Measurements from ENCODE around the gene ALX4.

The ALX4 gene

DNA sequence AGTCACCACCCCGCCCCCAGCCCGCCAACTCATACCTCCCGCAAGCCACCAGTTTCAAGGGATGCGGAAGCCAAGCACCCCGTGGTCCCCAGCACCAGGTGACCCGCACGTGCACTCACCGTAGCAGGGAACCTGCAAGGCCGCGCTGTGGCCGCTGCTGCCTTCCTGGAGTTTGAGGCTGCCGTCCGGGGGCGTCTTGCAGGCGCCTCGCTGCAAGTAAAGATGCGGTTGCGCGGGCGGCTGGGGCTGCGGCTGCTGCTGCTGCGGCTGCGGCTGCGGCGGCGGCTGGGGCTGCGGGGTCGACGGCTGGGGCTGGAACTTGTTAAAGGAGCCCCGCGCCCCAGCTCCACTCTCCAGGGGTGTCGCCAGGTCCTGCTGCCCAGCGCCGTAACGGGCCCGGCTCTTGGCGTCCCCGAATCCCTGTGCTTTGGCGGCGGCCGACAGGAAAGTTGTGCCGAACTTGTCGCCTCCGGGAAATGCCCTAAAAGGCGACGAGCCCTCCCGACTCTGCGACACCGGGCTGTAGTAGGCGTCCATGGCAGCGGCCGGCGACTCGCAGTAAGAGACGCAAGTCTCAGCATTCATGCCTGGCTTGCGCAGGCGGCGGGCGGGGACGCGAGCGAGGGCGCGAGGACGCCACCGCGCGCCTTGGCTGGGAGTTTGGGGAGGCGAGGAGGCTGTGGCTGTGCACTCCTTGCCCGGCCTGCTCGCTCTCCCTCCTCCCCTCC is at the start of gene ALX4:
ALX4 (minus strand) TSS at position 662 of the 728 bp plus-strand sequence; CDS start at position 585, 77 bp downstream.
- peaks cover 17% of the 10 kb centered on the region; the same call in 1 of the 2 replicates for H3K9me3 ChIP-seq (ENCODE audit: insufficient read depth, low read depth, low read length)
- H3K4me1 ChIP-seq (ENCODE audit: insufficient read depth, low read length) = peaks cover 5% of the 10 kb centered on the region; the same call in 1 of the 2 replicates
- no peaks in the 10 kb centered on the region for H3K36me3 ChIP-seq (ENCODE audit: insufficient read depth, low read depth, low read length)
- peak within 1 kb of the TSS; percentile 50; the same call in 1 of the 2 replicates for H3K4me3 ChIP-seq (ENCODE audit: low read length)
- no peak within 1 kb of the TSS for H3K9ac ChIP-seq (ENCODE audit: low read depth, low read length)
- H3K27me3 ChIP-seq (ENCODE audit: insufficient read depth, low read length) = peaks cover 100% of the 10 kb centered on the region
- H3K27ac ChIP-seq (ENCODE audit: low read length) = no peak within 1 kb of the TSS

DNA sequence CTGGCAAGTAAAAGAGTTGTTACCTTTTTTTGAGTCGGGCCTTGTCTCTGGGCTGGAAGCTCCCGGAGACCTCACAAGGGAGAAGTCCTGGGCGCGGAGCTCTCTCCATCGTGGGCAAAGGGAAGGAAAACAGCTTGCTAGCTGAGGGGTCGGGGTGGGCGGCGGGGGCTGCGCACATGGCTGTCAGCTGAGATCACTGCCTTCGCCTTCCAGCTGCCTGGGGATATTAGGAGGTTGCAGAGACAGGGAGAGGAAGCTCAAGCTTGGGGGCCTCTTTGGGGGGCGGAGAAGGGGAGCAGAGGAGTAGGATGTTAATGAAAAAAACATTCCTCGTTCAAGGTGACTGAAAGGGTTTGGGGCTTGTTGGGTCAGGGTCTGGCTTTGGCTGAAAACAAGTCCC is 49.2 kb upstream of the ALX4 start:
- Histone ChIP-seq H3K9me3 (ENCODE audit: insufficient read depth, low read depth, low read length) (no peaks in the 10 kb centered on the region), H3K4me1 (ENCODE audit: insufficient read depth, low read length) (no peaks in the 10 kb centered on the region), H3K9ac (ENCODE audit: low read depth, low read length) (no peak overlapping the region), H3K27ac (ENCODE audit: low read length) (no peak overlapping the region), H3K4me3 (ENCODE audit: low read length) (no peak overlapping the region), H3K27me3 (ENCODE audit: insufficient read depth, low read length) (no peaks in the 10 kb centered on the region), H3K36me3 (ENCODE audit: insufficient read depth, low read depth, low read length) (no peaks in the 10 kb centered on the region)

DNA sequence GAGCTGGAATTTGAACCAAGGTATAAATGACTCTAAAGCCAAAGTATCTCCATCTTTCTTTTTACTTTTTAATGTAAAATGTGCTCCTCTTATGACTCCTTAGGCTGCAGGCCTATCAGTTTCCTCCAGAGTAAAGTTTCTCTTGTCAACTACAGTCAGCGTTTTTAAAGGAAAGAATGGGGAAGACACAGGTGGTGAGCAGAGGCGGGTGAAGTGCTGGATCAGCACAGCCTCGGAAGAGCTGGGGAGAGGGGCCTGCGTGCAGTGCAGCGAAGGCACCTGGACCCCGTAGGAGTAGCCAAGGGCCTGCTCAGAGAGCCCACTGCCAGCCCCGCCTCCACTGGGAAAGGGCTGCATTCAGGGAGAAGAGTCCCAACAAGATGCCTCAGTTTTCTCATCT is 48.8 kb upstream of the ALX4 start:
- Histone ChIP-seq H3K27me3 (ENCODE audit: insufficient read depth, low read length) (no peaks in the 10 kb centered on the region), H3K9me3 (ENCODE audit: insufficient read depth, low read depth, low read length) (no peaks in the 10 kb centered on the region), H3K9ac (ENCODE audit: low read depth, low read length) (no peak overlapping the region)

DNA sequence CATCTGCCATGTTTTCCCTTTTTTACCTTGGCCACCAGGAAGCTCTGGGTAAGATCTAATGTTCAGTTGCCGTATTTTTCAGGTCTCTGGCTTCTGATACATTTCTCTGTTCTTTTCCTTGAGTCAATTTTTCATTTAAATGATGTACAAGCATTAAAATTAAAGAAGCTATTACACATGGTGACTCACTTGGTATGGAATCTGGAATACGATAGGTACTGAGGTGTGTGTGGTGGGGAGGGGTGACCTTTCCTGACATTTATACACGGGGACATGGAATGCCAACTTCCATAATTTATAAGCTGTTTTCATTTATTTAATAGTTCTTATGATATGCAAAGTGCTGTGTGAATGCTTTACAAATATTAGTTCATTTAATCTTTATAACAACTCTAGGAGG is 47.8 kb upstream of the ALX4 start:
- Histone ChIP-seq H3K27me3 (ENCODE audit: insufficient read depth, low read length) (no peaks in the 10 kb centered on the region), H3K9ac (ENCODE audit: low read depth, low read length) (no peak overlapping the region), H3K4me3 (ENCODE audit: low read length) (no peak overlapping the region), H3K9me3 (ENCODE audit: insufficient read depth, low read depth, low read length) (no peaks in the 10 kb centered on the region), H3K27ac (ENCODE audit: low read length) (no peak overlapping the region), H3K36me3 (ENCODE audit: insufficient read depth, low read depth, low read length) (no peaks in the 10 kb centered on the region), H3K4me1 (ENCODE audit: insufficient read depth, low read length) (no peaks in the 10 kb centered on the region)

More for the DNA sequence above, 48.8 kb upstream of the ALX4 start:
- H3K4me1 ChIP-seq (ENCODE audit: insufficient read depth, low read length) = no peaks in the 10 kb centered on the region
- H3K27ac ChIP-seq (ENCODE audit: low read length) = no peak overlapping the region
- H3K4me3 ChIP-seq (ENCODE audit: low read length) = no peak overlapping the region
- H3K36me3 ChIP-seq (ENCODE audit: insufficient read depth, low read depth, low read length) = no peaks in the 10 kb centered on the region

DNA sequence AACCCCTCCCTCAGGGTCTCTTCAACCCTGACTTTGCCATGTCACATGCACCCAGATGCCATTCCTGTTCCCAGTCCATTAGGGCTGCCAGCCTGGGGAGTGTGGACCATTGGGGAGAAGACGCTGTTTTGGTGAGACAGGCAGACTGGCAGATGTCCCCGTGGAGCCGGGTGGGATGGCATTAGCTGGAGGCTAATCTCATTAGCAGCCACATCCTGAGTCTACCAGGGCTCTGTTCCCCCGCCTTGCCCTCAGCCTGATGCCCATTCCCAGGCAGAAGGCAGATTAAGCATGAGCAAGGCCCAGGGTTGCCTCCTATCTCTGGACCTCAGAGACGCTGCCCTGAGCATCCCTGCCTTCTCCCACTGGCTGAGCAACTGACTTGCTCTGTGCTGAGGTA is 46.4 kb upstream of the ALX4 start:
- Histone ChIP-seq H3K27ac (ENCODE audit: low read length) (no peak overlapping the region), H3K27me3 (ENCODE audit: insufficient read depth, low read length) (no peaks in the 10 kb centered on the region), H3K36me3 (ENCODE audit: insufficient read depth, low read depth, low read length) (no peaks in the 10 kb centered on the region), H3K9me3 (ENCODE audit: insufficient read depth, low read depth, low read length) (no peaks in the 10 kb centered on the region), H3K4me3 (ENCODE audit: low read length) (no peak overlapping the region), H3K9ac (ENCODE audit: low read depth, low read length) (no peak overlapping the region), H3K4me1 (ENCODE audit: insufficient read depth, low read length) (no peaks in the 10 kb centered on the region)

DNA sequence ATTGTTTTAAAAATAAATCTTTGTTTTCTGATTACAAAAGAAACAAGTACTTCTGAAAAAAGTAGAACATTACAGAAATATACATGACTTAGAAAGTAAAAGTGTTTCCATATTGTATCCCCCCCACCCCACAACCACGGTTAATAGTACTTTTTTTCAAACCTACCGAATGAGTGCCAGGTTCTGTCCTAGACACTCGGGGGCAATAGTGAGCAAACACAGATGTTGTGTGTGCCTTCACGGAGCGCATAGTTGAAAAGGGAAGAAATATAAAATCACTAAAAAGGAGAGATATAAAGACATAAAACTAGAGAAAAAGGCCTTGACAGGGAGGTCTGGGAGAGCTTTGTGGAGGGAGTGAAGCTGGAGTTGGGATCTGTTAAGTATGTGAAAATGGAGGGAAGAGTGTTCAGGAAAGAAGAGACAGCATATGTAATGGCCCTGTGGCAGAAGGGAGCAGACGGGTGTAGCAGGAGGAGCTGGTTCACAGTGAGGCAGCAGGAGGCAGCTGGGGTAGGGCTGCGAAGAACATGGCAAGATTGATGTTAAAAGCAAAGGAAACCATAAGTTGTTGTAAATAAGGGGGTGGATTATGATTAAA is 42.1 kb upstream of the ALX4 start:
- Histone ChIP-seq H3K4me3 (ENCODE audit: low read length) (no peak overlapping the region), H3K9ac (ENCODE audit: low read depth, low read length) (no peak overlapping the region), H3K4me1 (ENCODE audit: insufficient read depth, low read length) (no peaks in the 10 kb centered on the region), H3K27me3 (ENCODE audit: insufficient read depth, low read length) (no peaks in the 10 kb centered on the region; the same call in none of the 2 replicates), H3K36me3 (ENCODE audit: insufficient read depth, low read depth, low read length) (no peaks in the 10 kb centered on the region), H3K27ac (ENCODE audit: low read length) (no peak overlapping the region), H3K9me3 (ENCODE audit: insufficient read depth, low read depth, low read length) (no peaks in the 10 kb centered on the region)

DNA sequence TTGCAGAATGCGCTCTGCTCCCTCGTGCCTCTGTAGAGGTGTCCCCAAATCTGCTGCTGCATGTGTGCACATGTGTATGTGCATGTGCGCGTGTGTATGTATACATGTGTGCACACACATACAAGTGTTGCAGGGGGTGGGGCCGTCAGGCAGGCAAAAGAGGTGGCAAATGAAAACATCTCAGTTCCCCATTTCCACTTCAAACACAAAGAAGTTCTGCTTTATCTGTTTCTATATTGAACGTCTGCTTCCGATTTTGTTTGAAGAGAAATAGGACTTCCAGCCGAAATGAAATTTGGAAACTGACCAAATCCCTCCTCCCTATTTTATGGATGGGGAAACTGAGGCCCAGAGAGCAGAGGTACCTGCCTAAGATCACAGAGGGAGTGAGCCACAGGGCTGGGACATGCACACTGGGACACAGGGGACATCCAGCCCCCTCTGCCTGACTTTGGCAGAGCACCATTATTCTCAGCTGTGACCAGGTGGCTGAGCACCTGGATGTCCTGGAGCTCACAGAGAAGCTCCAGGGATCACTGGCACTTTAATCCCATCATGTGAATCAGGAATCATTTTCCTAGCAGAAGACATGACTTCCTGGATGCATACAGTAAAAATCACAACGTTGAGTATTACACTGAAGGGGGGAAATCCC is 41.2 kb upstream of the ALX4 start:
- Histone ChIP-seq H3K4me3 (ENCODE audit: low read length) (no peak overlapping the region), H3K4me1 (ENCODE audit: insufficient read depth, low read length) (no peaks in the 10 kb centered on the region), H3K9ac (ENCODE audit: low read depth, low read length) (no peak overlapping the region), H3K27ac (ENCODE audit: low read length) (no peak overlapping the region), H3K9me3 (ENCODE audit: insufficient read depth, low read depth, low read length) (no peaks in the 10 kb centered on the region), H3K27me3 (ENCODE audit: insufficient read depth, low read length) (peaks cover 2% of the 10 kb centered on the region), H3K36me3 (ENCODE audit: insufficient read depth, low read depth, low read length) (no peaks in the 10 kb centered on the region)

DNA sequence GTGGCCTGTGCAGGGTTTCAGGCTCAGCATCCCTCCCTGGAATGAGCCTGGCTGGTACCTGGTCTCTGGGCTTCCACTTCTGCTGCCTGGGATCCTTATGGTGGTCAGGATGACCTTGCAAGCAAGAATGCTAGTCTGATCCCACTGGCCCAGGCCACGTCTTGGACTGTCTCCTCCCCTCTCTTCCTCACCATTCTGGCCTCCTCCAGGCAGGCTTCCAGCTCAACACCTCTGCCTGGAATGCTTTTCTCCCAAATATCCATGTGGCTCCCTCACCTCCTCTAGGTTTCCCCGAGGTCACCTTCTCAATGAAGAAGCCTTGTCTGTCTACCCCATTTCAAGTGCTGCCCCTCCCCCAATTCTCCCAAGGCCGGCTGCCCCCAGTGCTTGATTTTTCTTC is 39.4 kb upstream of the ALX4 start:
- peaks cover 18% of the 10 kb centered on the region for H3K27me3 ChIP-seq (ENCODE audit: insufficient read depth, low read length)
- no peak overlapping the region for H3K4me3 ChIP-seq (ENCODE audit: low read length)
- H3K9ac ChIP-seq (ENCODE audit: low read depth, low read length) = no peak overlapping the region

DNA sequence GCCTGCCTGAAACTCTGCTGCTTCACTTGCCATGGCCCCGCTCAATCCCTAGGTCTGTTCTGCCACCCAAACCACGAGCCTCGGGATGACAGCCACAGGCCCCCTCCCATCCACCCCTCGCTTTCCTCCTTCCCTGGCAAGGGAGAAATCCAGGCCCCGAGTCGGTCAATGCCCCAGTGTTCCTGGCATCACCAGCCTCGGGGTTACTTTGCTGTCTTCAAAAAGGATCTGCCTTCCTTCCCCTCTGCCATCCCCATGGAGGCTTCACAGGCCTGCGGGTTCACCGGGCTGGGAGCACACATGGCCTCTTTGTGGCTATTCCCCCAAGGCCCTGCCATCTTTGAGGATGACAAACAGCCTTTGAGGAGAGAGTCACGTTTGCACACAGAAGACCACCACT is 38.8 kb upstream of the ALX4 start:
- H3K9ac ChIP-seq (ENCODE audit: low read depth, low read length) = no peak overlapping the region
- no peaks in the 10 kb centered on the region for H3K4me1 ChIP-seq (ENCODE audit: insufficient read depth, low read length)
- no peak overlapping the region for H3K27ac ChIP-seq (ENCODE audit: low read length)
- no peak overlapping the region for H3K4me3 ChIP-seq (ENCODE audit: low read length)
- no peaks in the 10 kb centered on the region for H3K9me3 ChIP-seq (ENCODE audit: insufficient read depth, low read depth, low read length)
- no peaks in the 10 kb centered on the region for H3K36me3 ChIP-seq (ENCODE audit: insufficient read depth, low read depth, low read length)
- peaks cover 18% of the 10 kb centered on the region for H3K27me3 ChIP-seq (ENCODE audit: insufficient read depth, low read length)

More for the DNA sequence above, 39.4 kb upstream of the ALX4 start:
- no peaks in the 10 kb centered on the region for H3K9me3 ChIP-seq (ENCODE audit: insufficient read depth, low read depth, low read length)
- H3K27ac ChIP-seq (ENCODE audit: low read length) = no peak overlapping the region
- H3K36me3 ChIP-seq (ENCODE audit: insufficient read depth, low read depth, low read length) = no peaks in the 10 kb centered on the region
- no peaks in the 10 kb centered on the region for H3K4me1 ChIP-seq (ENCODE audit: insufficient read depth, low read length)

DNA sequence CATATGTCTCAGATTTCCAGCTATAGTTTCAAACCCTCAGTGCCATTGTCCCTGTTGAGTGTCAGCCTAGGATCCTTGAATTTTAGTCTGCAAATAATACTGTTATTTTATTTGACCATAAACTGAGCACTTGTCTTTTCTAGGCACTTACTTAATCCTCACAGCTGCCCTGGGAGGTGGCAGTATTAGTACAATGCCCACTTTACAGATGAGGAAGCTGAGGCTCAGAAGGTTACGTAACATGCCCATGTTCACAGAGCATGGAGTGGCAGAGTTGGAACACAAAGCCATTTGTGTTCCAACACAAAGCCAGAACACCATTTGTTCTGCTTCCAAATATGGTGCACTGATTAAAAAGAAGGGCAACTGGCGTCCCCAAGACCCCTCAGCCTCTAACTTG is 38.2 kb upstream of the ALX4 start:
- Histone ChIP-seq H3K9ac (ENCODE audit: low read depth, low read length) (no peak overlapping the region), H3K4me1 (ENCODE audit: insufficient read depth, low read length) (no peaks in the 10 kb centered on the region), H3K27me3 (ENCODE audit: insufficient read depth, low read length) (peaks cover 18% of the 10 kb centered on the region), H3K9me3 (ENCODE audit: insufficient read depth, low read depth, low read length) (no peaks in the 10 kb centered on the region), H3K27ac (ENCODE audit: low read length) (no peak overlapping the region), H3K4me3 (ENCODE audit: low read length) (no peak overlapping the region), H3K36me3 (ENCODE audit: insufficient read depth, low read depth, low read length) (no peaks in the 10 kb centered on the region)

DNA sequence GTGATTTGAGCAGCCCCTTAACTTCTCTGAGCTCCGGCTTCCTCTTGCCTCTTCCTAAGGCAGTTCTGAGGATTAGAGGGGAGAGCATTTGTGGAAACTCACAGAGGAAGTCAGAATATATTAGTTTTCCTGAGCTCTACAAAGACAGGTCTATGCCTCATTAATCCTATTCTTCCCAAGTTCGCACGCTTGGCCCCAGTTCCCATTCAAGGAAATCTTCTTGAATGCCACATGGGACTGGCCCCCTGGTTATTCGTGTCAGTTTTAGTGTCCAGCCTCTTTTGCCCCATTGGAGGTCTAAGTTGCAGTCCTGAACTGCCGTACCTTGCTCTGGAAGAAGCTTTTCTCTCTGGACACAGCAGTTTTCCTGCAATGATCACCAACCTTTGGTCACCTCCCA is 37.6 kb upstream of the ALX4 start:
- H3K9ac ChIP-seq (ENCODE audit: low read depth, low read length) = no peak overlapping the region
- H3K27me3 ChIP-seq (ENCODE audit: insufficient read depth, low read length) = peaks cover 18% of the 10 kb centered on the region
- H3K9me3 ChIP-seq (ENCODE audit: insufficient read depth, low read depth, low read length) = no peaks in the 10 kb centered on the region
- H3K4me3 ChIP-seq (ENCODE audit: low read length) = no peak overlapping the region
- H3K36me3 ChIP-seq (ENCODE audit: insufficient read depth, low read depth, low read length) = no peaks in the 10 kb centered on the region
- no peaks in the 10 kb centered on the region for H3K4me1 ChIP-seq (ENCODE audit: insufficient read depth, low read length)
- H3K27ac ChIP-seq (ENCODE audit: low read length) = no peak overlapping the region

DNA sequence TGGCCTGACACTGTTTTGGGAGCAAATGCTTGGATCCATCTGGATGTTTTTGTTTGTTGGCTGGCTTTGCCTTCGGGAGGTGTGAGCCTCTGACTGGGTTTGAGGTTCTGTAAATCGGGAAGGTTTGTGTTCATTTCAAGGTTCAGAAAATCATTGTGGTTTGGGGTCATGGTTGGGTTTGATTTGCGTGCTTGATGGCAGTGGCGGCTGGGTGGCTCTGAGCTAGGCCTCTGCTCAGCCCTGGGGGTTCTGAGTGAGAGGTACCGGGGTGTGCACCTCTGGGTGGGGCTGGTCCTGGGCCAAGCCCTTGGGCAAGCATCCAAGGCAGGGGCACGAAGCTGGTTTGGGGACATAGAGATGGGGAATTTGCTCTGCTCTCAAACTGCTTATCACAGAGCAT is 37.0 kb upstream of the ALX4 start:
- no peaks in the 10 kb centered on the region for H3K4me1 ChIP-seq (ENCODE audit: insufficient read depth, low read length)
- no peak overlapping the region for H3K4me3 ChIP-seq (ENCODE audit: low read length)
- peaks cover 18% of the 10 kb centered on the region for H3K27me3 ChIP-seq (ENCODE audit: insufficient read depth, low read length)
- H3K27ac ChIP-seq (ENCODE audit: low read length) = no peak overlapping the region
- no peaks in the 10 kb centered on the region for H3K36me3 ChIP-seq (ENCODE audit: insufficient read depth, low read depth, low read length)
- H3K9me3 ChIP-seq (ENCODE audit: insufficient read depth, low read depth, low read length) = no peaks in the 10 kb centered on the region
- no peak overlapping the region for H3K9ac ChIP-seq (ENCODE audit: low read depth, low read length)

All from iPS-20b (cell line).